ENCODE data around the gene SSBP3.

SSBP3 gene

GRCh38 chr1:54256522-54257345 lies 149.5 kb downstream of the SSBP3 start:
- no peak for DNase-seq

GRCh38 chr1:54255026-54255702 lies 151.0 kb downstream of the SSBP3 start:
- no peak for DNase-seq
- no peak overlapping the region for H2AFZ ChIP-seq (ENCODE audit: low read depth, low read length)
- H3K9me3 ChIP-seq (ENCODE audit: insufficient read depth, low read length, severe bottlenecking), result no peaks in the 10 kb centered on the region
- no peak overlapping the region for H3K4me3 ChIP-seq (ENCODE audit: low read depth in 1 of 2, low read length in 2 of 2)
- H4K20me1 ChIP-seq (ENCODE audit: insufficient read depth, low read length), result peaks cover 33% of the 10 kb centered on the region
- peaks cover 61% of the 10 kb centered on the region for H3K36me3 ChIP-seq (ENCODE audit: insufficient read depth, low read length)
- no peak for ATAC-seq (ENCODE audit: insufficient read depth, low read depth)
- H3K9ac ChIP-seq (ENCODE audit: low read depth, low read length), result no peak overlapping the region
- H3K4me1 ChIP-seq (ENCODE audit: insufficient read depth, low read length), result no peaks in the 10 kb centered on the region
- H3K27ac ChIP-seq (ENCODE audit: low read length), result no peak overlapping the region
- no peaks in the 10 kb centered on the region for H3K27me3 ChIP-seq (ENCODE audit: insufficient read depth, low read length, poor library complexity)
- peaks cover 9% of the 10 kb centered on the region; the same call in 1 of the 2 replicates for H3K79me2 ChIP-seq (ENCODE audit: insufficient read depth, low read length)
- TF ChIP-seq CTCF (IDR thresholded peaks at IDR 0.05; ENCODE audit: borderline replicate concordance, extremely low read depth, low read length, poor library complexity, severe bottlenecking) (no peak), EZH2 (IDR thresholded peaks at IDR 0.05; ENCODE audit: borderline replicate concordance, low read depth, low read length, severe bottlenecking) (no peak)
- H3K4me2 ChIP-seq (ENCODE audit: insufficient read depth, low read length), result no peak overlapping the region

More at GRCh38 chr1:54256522-54257345, 149.5 kb downstream of the SSBP3 start:
- peaks cover 32% of the 10 kb centered on the region for H4K20me1 ChIP-seq (ENCODE audit: insufficient read depth, low read length)
- no peaks in the 10 kb centered on the region for H3K9me3 ChIP-seq (ENCODE audit: insufficient read depth, low read length, severe bottlenecking)
- no peak overlapping the region for H3K4me3 ChIP-seq (ENCODE audit: low read depth in 1 of 2, low read length in 2 of 2)
- no peak overlapping the region for H3K27ac ChIP-seq (ENCODE audit: low read length)
- peaks cover 21% of the 10 kb centered on the region for H3K79me2 ChIP-seq (ENCODE audit: insufficient read depth, low read length)
- no peak overlapping the region for H2AFZ ChIP-seq (ENCODE audit: low read depth, low read length)
- no peak overlapping the region for H3K9ac ChIP-seq (ENCODE audit: low read depth, low read length)
- H3K4me1 ChIP-seq (ENCODE audit: insufficient read depth, low read length), result no peaks in the 10 kb centered on the region
- no peaks in the 10 kb centered on the region for H3K27me3 ChIP-seq (ENCODE audit: insufficient read depth, low read length, poor library complexity)
- H3K36me3 ChIP-seq (ENCODE audit: insufficient read depth, low read length), result peaks cover 54% of the 10 kb centered on the region
- no peak overlapping the region for H3K4me2 ChIP-seq (ENCODE audit: insufficient read depth, low read length)
- TF ChIP-seq CTCF (IDR thresholded peaks at IDR 0.05; ENCODE audit: borderline replicate concordance, extremely low read depth, low read length, poor library complexity, severe bottlenecking) (no peak), EZH2 (IDR thresholded peaks at IDR 0.05; ENCODE audit: borderline replicate concordance, low read depth, low read length, severe bottlenecking) (no peak)
- ATAC-seq (ENCODE audit: insufficient read depth, low read depth), result no peak

GRCh38 chr1:54254055-54254454 lies 152.1 kb downstream of the SSBP3 start:
- ATAC-seq (ENCODE audit: insufficient read depth, low read depth), result no peak
- Histone ChIP-seq H4K20me1 (ENCODE audit: insufficient read depth, low read length) (peaks cover 31% of the 10 kb centered on the region), H3K36me3 (ENCODE audit: insufficient read depth, low read length) (peaks cover 68% of the 10 kb centered on the region), H3K4me1 (ENCODE audit: insufficient read depth, low read length) (no peaks in the 10 kb centered on the region), H3K9me3 (ENCODE audit: insufficient read depth, low read length, severe bottlenecking) (no peaks in the 10 kb centered on the region), H3K79me2 (ENCODE audit: insufficient read depth, low read length) (peaks cover 2% of the 10 kb centered on the region; the same call in 1 of the 2 replicates), H3K4me3 (ENCODE audit: low read depth in 1 of 2, low read length in 2 of 2) (no peak overlapping the region), H3K4me2 (ENCODE audit: insufficient read depth, low read length) (no peak overlapping the region), H3K9ac (ENCODE audit: low read depth, low read length) (no peak overlapping the region), H3K27ac (ENCODE audit: low read length) (peak overlapping the region; percentile 32; the same call in 1 of the 2 replicates), H3K27me3 (ENCODE audit: insufficient read depth, low read length, poor library complexity) (no peaks in the 10 kb centered on the region), H2AFZ (ENCODE audit: low read depth, low read length) (no peak overlapping the region)
- TF ChIP-seq EZH2 (IDR thresholded peaks at IDR 0.05; ENCODE audit: borderline replicate concordance, low read depth, low read length, severe bottlenecking), result no peak
- TF ChIP-seq CTCF (IDR thresholded peaks at IDR 0.05; ENCODE audit: borderline replicate concordance, extremely low read depth, low read length, poor library complexity, severe bottlenecking), result no peak
- DNase-seq, result no peak

Data from DND-41 (cell line).